ENCODE measurements around the gene PEAK1.

The PEAK1 gene

GRCh38 chr15:77356305-77356704 is 63.6 kb downstream of the PEAK1 start:
- no peak for DNase-seq

- DNase-seq, result no peak
Observed at GRCh38 chr15:77355321-77355720, 64.6 kb downstream of the PEAK1 start.

GRCh38 chr15:77354063-77354462 is 65.8 kb downstream of the PEAK1 start:
- no peak for DNase-seq

- no peak for DNase-seq
Observed at GRCh38 chr15:77352887-77353286, 67.0 kb downstream of the PEAK1 start.

GRCh38 chr15:77350792-77351191 is 69.1 kb downstream of the PEAK1 start:
- no peak for DNase-seq

GRCh38 chr15:77349666-77350065 is 70.2 kb downstream of the PEAK1 start:
- no peak for DNase-seq

- no peak for DNase-seq
Observed at GRCh38 chr15:77348511-77348910, 71.4 kb downstream of the PEAK1 start.

- no peak for DNase-seq
Observed at GRCh38 chr15:77347197-77347596, 72.7 kb downstream of the PEAK1 start.

- no peak for DNase-seq
Observed at GRCh38 chr15:77346245-77347036, 73.5 kb downstream of the PEAK1 start.

- no peak for DNase-seq
Observed at GRCh38 chr15:77342807-77343206, 77.1 kb downstream of the PEAK1 start.

GRCh38 chr15:77340245-77340644 is 79.7 kb downstream of the PEAK1 start:
- no peak for DNase-seq

- DNase-seq, result no peak
Observed at GRCh38 chr15:77336006-77336405, 83.9 kb downstream of the PEAK1 start.

GRCh38 chr15:77335298-77335697 is 84.6 kb downstream of the PEAK1 start:
- DNase-seq, result no peak

- DNase-seq, result no peak
Observed at GRCh38 chr15:77333166-77333565, 86.7 kb downstream of the PEAK1 start.

GRCh38 chr15:77329202-77329601 is 90.7 kb downstream of the PEAK1 start:
- no peak for DNase-seq

- DNase-seq, result no peak
Observed at GRCh38 chr15:77327844-77328529, 91.9 kb downstream of the PEAK1 start.

GRCh38 chr15:77327168-77327567 is 92.7 kb downstream of the PEAK1 start:
- no peak for DNase-seq

GRCh38 chr15:77326366-77326765 is 93.5 kb downstream of the PEAK1 start:
- DNase-seq, result no peak

GRCh38 chr15:77312523-77312922 is 107.4 kb downstream of the PEAK1 start:
- no peak for DNase-seq

- no peak for DNase-seq
Observed at GRCh38 chr15:77311618-77312398, 108.1 kb downstream of the PEAK1 start.

GRCh38 chr15:77311020-77311419 is 108.9 kb downstream of the PEAK1 start:
- DNase-seq, result no peak

GRCh38 chr15:77309392-77309791 is 110.5 kb downstream of the PEAK1 start:
- no peak for DNase-seq

GRCh38 chr15:77305953-77306352 is 114.0 kb downstream of the PEAK1 start:
- DNase-seq, result no peak
